ENCODE data around the gene EOMES. TPM values are rescaled to one million over a fixed set of nuclear protein-coding genes. Genes with fewer than 3 reads are reported as not detected.

The EOMES gene
- polyA plus RNA-seq, 1 donor (not counting 4 experiments of a cell fraction or from before 2014, with no cell fraction given), result 1.6 TPM

- TF ChIP-seq EZH2 (IDR thresholded peaks at IDR 0.05; ENCODE audit: low read length), result no peak
- TF ChIP-seq, protein P1, sequence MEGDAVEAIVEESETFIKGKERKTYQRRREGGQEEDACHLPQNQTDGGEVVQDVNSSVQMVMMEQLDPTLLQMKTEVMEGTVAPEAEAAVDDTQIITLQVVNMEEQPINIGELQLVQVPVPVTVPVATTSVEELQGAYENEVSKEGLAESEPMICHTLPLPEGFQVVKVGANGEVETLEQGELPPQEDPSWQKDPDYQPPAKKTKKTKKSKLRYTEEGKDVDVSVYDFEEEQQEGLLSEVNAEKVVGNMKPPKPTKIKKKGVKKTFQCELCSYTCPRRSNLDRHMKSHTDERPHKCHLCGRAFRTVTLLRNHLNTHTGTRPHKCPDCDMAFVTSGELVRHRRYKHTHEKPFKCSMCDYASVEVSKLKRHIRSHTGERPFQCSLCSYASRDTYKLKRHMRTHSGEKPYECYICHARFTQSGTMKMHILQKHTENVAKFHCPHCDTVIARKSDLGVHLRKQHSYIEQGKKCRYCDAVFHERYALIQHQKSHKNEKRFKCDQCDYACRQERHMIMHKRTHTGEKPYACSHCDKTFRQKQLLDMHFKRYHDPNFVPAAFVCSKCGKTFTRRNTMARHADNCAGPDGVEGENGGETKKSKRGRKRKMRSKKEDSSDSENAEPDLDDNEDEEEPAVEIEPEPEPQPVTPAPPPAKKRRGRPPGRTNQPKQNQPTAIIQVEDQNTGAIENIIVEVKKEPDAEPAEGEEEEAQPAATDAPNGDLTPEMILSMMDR (optimal IDR thresholded peaks at IDR 0.05 in 1 of 3, IDR thresholded peaks at IDR 0.05 in 1 of 3, conservative IDR thresholded peaks at IDR 0.05 in 1 of 3; ENCODE audit: extremely low read depth in 1 of 3, insufficient read depth in 2 of 3, low read length in 3 of 3), result no peak
- H2AFZ ChIP-seq (ENCODE audit: control insufficient read depth, low read length), result no peak overlapping the region
These were observed 48.4 kb downstream of the EOMES start for GRCh38 chr3:27673701-27674100.

GRCh38 chr3:27671101-27671500 lies 51.0 kb downstream of the EOMES start:
- Histone ChIP-seq H3K79me2 (ENCODE audit: control insufficient read depth, insufficient read depth, low read length) (no peaks in the 10 kb centered on the region), H3K9ac (ENCODE audit: control insufficient read depth, extremely low read depth, insufficient read depth, low read length) (no peak overlapping the region), H3K27me3 (ENCODE audit: control insufficient read depth, extremely low read depth, insufficient read depth, low read length) (no peaks in the 10 kb centered on the region), H3K9me1 (ENCODE audit: control insufficient read depth, extremely low read depth, insufficient read depth, low read length) (no peaks in the 10 kb centered on the region), H3K4me2 (ENCODE audit: control insufficient read depth, extremely low read depth, insufficient read depth, low read depth, low read length) (no peak overlapping the region), H3K36me3 (ENCODE audit: control insufficient read depth in 2 of 2, extremely low read depth in 1 of 2, insufficient read depth in 2 of 2, low read length in 2 of 2) (no peaks in the 10 kb centered on the region), H4K20me1 (ENCODE audit: control insufficient read depth, extremely low read depth, insufficient read depth, low read length) (no peaks in the 10 kb centered on the region), H2AFZ (ENCODE audit: control insufficient read depth, low read length) (no peak overlapping the region), H3K9me3 (ENCODE audit: control insufficient read depth, low read depth, low read length) (no peaks in the 10 kb centered on the region), H3K4me1 (ENCODE audit: control insufficient read depth, extremely low read depth, insufficient read depth, low read length) (peaks cover 11% of the 10 kb centered on the region), H3K27ac (ENCODE audit: control insufficient read depth, insufficient read depth, low read length) (no peak overlapping the region), H3K4me3 (ENCODE audit: control insufficient read depth in 2 of 3, extremely low read depth in 1 of 3, insufficient read depth in 2 of 3, low read depth in 1 of 3, low read length in 3 of 3) (no peak overlapping the region)
- FAIRE-seq (no peak), DNase-seq (ENCODE audit: low read depth, low spot score) (no peak)
- TF ChIP-seq, protein P1 (optimal IDR thresholded peaks at IDR 0.05 in 1 of 3, IDR thresholded peaks at IDR 0.05 in 1 of 3, conservative IDR thresholded peaks at IDR 0.05 in 1 of 3; ENCODE audit: extremely low read depth in 1 of 3, insufficient read depth in 2 of 3, low read length in 3 of 3), result no peak
- no peak for TF ChIP-seq EZH2 (IDR thresholded peaks at IDR 0.05; ENCODE audit: low read length)
- dilution Hi-C loops (cut with MboI; ENCODE audit: extremely low pct_ligation_motif_present, low sequenced_read_pairs), result no loop called here

More at GRCh38 chr3:27673701-27674100, 48.4 kb downstream of the EOMES start:
- H3K36me3 ChIP-seq (ENCODE audit: control insufficient read depth in 2 of 2, extremely low read depth in 1 of 2, insufficient read depth in 2 of 2, low read length in 2 of 2), result no peaks in the 10 kb centered on the region
- no peaks in the 10 kb centered on the region for H3K79me2 ChIP-seq (ENCODE audit: control insufficient read depth, insufficient read depth, low read length)
- H3K9ac ChIP-seq (ENCODE audit: control insufficient read depth, extremely low read depth, insufficient read depth, low read length), result no peak overlapping the region
- dilution Hi-C loops (cut with MboI; ENCODE audit: extremely low pct_ligation_motif_present, low sequenced_read_pairs), result no loop called here
- peaks cover 33% of the 10 kb centered on the region for H3K4me1 ChIP-seq (ENCODE audit: control insufficient read depth, extremely low read depth, insufficient read depth, low read length)
- H3K9me1 ChIP-seq (ENCODE audit: control insufficient read depth, extremely low read depth, insufficient read depth, low read length), result no peaks in the 10 kb centered on the region
- H4K20me1 ChIP-seq (ENCODE audit: control insufficient read depth, extremely low read depth, insufficient read depth, low read length), result no peaks in the 10 kb centered on the region
- no peak overlapping the region for H3K4me3 ChIP-seq (ENCODE audit: control insufficient read depth in 2 of 3, extremely low read depth in 1 of 3, insufficient read depth in 2 of 3, low read depth in 1 of 3, low read length in 3 of 3)
- DNase-seq (ENCODE audit: low read depth, low spot score) (no peak), FAIRE-seq (no peak)
- no peak overlapping the region for H3K4me2 ChIP-seq (ENCODE audit: control insufficient read depth, extremely low read depth, insufficient read depth, low read depth, low read length)
- no peak overlapping the region for H3K27ac ChIP-seq (ENCODE audit: control insufficient read depth, insufficient read depth, low read length)
- H3K9me3 ChIP-seq (ENCODE audit: control insufficient read depth, low read depth, low read length), result no peaks in the 10 kb centered on the region
- H3K27me3 ChIP-seq (ENCODE audit: control insufficient read depth, extremely low read depth, insufficient read depth, low read length), result no peaks in the 10 kb centered on the region

All from keratinocyte (primary cell).